GM18858 (cell line): ENCODE results near the gene CNTN1.

ENCODE experiments used
- ATAC-seq: cut with Tn5 transposase; IDR thresholded peaks from one replicate; pipeline ENCODE4 v1.9.1; 2021; ENCODE audit not compliant: unreplicated experiment

CNTN1 gene

DNA sequence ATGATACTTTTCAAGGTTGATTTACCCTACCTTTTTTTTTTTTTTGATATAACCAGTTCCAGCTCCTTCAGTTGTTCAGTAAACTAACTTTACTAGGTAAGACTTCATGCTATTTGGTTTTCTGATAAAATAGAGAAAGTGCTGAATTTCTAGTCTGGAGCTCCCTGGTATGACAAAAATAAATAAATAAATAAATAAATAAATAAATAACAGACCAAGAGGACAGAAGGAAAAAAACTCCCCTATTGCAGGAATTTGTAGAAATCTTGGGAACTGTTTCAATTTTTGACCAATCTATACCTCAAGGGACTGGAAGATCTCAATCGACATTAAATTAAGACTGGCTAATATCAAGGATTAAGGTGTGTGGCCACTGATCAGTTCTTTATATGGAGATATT, 265.2 kb downstream of the CNTN1 start:
- no peak for ATAC-seq

DNA sequence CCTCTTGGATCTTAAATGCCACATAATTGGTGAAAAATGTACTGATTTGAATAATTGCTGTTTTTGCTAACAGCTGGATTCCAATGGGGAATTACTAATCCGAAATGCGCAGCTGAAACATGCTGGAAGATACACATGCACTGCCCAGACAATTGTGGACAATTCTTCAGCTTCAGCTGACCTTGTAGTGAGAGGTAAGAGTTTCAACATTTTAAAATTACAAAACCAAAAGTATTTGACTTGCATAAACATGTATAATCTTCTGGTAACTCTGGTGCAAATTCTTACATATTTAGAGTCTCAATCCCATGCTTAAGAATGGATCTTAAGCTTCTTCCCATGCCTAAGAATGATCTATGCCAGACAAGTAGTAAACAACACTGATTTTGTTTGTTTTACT, 266.8 kb downstream of the CNTN1 start:
- no peak for ATAC-seq

DNA sequence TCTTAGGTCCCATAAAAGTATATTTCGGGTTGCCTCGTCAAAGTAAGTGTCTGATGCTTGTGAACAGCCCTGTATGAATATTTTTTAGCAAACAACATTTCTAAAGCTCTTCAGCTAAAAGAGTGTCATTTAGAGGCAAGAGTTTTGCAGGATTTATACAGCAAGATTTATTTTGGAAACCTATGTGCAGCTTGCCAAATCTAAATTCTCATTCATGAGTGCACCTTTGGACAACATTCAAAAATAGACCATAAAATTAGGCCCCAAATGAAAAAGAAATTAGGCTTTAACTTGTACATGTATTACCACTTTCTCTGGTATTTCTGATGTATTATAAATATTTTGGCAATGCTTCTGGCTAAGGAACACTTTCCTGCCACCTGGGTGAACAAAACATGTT, 271.5 kb downstream of the CNTN1 start:
- no peak for ATAC-seq

DNA sequence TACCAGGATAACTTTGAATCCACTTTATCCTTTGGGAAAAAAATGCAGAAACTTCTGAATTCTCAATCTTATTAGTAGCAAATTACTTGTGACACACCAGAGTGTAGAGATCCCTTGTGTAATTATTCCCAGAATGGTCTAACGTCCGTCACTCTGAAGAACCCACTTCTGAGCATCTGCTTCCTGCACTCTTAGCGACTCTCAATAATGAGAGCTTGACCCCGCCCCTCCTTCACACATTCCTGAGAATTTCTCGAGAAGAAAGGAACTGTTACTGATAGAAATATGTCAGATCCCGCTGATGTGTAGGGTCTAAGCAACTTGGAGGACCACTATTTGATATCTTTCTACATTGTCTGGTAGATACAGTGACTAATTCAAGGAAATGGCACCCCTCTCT, 277.6 kb downstream of the CNTN1 start:
- ATAC-seq, result no peak

DNA sequence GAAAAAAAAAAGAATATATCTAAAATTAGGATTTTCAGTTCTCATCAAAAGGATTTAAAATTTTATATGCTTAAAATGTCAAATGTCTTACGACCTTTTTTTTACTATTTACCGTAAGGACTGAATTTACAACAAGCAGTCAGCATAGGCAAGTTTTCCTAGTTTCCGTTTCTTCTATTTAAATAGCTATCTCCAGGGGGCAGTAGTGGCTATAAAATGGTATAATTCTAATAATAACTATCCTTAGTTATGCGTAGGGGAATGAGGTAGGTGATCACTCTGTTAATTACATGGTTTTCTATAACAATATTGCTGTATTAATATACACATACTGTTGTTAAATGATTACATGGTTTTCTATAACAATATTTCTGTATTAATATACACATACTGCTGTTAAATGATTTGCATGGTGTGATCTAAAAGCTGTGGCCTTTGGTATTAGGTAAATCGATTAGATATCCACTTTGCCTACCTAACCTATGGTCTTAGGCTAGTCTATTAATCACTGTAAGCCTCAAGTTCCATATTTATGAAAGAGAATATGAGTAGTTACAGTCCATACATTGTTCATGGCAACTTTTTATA, 278.2 kb downstream of the CNTN1 start:
- no peak for ATAC-seq

DNA sequence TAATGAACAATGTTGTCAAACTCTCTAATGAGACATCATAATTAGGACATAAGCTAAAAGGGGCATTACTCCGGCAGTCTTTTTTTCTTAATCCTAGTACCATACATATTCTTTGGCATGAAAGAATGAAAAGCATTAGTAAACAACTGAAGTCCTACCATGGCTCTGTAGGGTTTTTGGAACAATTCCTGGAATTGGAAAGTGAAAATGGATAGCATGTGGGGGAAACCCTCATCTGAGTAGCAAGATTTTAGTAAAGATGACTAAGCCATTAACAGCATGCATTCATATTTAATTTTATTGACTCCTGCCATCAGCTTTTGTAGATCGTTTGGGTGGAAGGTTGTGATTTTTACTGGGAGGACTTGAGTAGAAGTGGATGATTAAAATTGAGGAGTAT, 279.7 kb downstream of the CNTN1 start:
- ATAC-seq, result no peak

DNA sequence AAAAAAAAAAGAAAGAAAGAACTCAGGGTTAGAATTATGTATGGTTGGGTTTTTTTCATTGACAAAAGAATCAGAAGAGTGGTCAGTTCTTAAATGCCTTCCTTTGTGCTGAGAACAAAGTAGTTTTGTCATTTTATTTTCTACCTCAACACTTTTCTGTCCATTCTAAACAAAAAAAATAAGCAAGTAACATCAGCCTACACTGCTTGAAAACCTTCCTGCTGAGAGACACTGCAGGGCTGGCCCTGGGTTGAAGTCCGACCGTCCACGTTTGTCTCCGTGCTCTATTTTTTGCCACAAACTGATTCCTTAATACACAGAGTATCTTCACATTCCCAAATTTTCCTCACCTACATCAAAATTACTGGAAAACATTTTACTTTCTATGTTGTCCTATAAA, 284.3 kb downstream of the CNTN1 start:
- ATAC-seq, result no peak

DNA sequence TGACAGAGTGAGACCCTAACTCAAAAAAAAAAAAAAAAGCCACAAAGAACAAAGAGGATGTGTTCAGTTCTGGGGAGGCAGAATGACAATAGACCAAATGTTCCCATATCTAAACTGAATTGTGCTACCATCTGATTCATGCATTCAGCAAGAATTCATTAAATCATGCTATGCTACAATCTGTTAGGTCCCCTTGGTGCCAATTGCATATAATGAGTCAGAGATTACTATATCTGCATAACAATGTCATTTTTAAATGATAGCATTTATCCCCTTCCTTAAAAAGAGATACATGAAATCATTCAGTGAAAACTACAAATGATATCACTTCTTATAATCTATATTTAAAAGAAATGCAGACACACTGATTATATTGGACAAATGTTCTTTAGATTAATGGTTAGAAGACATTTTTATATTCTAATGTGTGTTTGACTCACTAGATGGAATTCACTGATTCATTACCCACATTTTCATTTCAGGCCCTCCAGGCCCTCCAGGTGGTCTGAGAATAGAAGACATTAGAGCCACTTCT, 288.3 kb downstream of the CNTN1 start:
- no peak for ATAC-seq

DNA sequence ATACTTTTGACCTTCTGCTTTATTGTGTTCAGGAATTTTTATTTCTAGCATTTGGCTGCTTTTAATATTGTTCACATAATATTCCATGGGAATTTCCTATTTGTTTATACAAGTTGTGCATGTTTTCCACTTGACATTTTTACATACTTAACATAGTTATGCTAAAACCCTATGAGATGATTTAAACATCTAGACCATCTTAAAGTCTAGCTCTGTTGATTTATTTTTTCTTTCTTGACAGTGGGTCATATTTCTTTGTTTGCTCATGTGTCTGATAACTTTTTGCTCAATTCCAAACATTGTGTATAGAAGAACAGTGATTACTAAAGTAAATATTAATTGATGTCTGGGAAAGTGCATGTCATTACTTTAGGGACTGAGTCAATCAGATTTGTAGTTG, 293.8 kb downstream of the CNTN1 start:
- ATAC-seq, result no peak

DNA sequence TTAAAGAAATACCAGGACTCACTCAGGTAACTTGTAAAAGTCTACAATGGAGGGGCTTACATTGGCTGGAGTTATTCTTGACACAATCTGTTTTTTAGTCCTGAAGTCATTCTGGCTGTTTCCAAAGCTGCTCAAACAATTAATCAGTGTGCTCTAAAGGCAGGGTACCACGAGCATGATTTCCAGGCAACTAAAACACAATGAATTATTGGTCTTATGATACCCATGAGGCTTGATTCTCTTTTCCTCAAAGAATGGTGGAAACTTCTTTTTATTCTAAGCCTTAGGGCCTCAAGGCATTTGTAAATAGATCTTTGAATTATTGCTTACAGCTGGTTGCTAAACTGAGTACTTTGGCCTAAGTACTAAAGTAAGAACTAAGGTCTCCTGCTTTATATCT, 296.1 kb downstream of the CNTN1 start:
- ATAC-seq, result no peak

DNA sequence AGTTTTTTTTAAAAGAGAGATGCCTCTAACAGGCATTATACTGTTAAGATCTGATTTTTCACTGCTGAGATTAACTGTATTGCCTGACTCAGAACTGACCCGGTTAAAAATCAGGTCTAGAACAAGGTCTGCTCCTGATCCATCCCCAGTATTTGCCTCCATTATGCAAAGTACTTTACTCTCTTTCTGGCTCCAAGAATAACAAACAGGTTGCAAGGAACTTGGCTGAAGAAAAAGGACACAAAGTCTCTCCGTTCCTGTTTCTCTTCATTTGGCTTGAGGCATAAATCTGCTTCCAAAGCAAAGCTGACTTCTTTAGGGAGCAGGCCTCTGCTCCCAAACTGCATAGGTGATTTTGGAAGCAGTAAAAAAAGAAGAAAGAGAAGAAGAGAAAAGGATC, 296.6 kb downstream of the CNTN1 start:
- no peak for ATAC-seq

DNA sequence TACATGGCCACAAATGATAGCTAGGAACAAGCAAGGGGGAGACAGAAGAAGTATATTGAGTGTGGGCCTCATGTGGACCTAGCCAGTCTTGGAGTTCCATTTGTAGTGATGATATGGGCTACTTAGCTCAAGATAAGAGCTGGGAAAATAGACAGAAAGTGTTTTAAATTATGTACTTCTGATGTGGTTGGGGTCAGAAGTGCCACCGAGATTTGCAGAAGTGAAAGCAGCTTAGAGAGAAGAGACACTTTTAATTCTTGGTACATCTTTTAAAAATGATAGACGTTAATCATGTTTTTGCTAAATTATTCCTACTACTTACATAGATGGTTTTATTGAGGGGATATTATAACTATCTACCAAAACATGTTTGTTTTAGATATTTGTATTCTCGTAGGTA, 297.5 kb downstream of the CNTN1 start:
- no peak for ATAC-seq

DNA sequence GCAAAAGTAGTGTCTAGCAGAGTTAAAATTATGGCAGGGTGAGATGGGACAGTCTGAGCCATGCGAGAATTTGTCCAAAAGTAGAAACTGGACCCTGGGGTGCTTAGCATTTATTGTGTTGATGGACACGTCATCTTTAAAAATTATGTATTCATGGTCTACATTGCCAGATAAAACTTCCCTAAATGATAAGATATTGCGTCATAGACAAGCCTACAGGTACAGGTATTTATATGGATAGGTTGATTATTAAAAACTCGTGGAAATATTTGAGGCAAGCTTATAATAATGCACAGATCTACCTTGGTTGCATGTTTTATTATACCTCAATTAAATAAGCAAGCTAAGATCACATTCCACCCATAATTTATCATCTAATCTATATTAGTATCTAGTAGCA, 299.9 kb downstream of the CNTN1 start:
- ATAC-seq, result no peak

DNA sequence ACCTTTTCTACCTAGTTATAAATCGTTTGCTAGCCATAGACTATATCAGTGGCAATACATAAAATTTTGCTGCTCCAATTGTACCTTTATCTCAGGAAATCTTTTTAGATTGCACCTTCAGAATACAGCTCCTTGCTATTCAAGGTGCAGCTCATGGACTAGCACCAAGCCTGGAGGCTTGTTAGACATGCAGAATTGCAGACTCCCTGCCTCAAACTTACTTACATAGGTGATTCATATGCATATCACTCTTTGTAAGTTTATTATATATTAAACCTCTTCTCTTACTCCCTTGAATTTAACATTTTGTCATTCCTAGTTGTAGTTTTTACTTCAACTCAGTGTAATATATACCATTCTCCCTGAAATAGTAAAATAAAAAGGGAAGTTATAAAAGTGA, 300.4 kb downstream of the CNTN1 start:
- no peak for ATAC-seq

DNA sequence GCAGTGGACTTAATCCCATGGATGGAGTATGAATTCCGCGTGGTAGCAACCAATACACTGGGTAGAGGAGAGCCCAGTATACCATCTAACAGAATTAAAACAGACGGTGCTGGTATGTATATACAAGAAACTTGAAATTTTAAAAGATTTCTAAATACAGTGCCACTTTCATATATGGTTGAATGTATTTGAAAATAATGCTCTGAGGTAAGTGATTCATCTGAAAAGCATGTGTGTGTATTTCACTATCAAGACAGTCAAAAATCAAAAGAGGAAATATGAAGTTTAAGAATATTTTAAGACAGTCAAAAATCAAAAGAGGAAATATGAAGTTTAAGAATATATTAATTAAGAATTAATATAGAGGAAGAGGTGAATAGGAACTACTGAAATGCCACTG, 300.9 kb downstream of the CNTN1 start:
- no peak for ATAC-seq

DNA sequence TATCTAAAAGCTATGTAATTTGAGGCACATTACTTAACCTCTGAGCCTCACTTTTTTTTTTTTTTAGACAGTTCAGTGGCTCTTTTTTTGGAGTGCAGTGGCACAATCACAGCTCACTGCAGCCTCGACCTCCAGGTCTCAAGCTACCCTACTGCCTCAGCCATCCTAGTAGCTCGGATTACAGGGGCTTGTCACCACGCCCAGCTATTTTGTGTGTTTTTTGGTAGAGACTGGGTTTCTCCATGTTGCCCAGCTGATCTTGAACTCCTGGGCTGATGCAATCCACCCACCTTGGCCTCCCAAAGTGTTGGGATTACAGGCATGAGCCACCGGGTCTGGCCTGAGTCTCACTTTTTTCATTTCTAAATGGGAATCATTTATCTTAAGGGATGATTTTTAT, 303.9 kb downstream of the CNTN1 start:
- no peak for ATAC-seq

DNA sequence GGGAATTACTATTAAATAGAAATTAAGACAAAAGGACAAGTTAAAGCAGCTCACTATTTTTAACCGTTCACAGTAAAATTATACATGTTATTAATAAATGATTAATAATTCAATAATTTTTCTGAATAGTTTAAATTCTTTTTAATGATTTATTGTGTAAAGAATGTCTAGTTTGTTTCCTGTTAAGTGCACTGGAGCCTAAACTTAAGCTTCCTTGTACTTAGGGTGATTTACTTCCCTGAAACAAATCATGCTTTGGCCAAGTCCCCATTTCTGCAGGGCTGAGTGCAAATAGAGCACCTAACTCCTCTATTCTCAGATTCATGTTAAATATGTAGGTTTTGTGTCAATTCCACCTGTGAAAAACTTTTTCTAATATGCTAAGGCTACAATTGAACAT, 307.0 kb downstream of the CNTN1 start:
- ATAC-seq, result no peak

DNA sequence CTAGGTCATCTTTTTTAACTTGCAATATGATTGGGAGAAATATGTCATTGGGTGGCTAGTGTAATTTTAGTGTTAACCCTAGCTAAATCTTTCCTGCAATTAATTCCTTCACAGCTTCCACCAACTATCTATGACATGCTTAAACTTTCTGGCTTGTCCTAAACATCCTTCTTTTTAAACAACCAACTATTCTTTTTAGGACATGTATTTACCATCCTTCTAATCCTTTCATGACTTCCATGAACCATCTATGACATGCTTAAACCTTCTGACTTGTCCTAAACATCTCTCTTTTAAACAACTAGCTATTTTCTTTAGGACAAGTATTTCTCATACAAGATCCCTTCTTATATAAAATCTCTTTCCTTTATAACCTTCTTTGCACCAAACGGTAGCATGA, 316.2 kb downstream of the CNTN1 start:
- ATAC-seq, result no peak

DNA sequence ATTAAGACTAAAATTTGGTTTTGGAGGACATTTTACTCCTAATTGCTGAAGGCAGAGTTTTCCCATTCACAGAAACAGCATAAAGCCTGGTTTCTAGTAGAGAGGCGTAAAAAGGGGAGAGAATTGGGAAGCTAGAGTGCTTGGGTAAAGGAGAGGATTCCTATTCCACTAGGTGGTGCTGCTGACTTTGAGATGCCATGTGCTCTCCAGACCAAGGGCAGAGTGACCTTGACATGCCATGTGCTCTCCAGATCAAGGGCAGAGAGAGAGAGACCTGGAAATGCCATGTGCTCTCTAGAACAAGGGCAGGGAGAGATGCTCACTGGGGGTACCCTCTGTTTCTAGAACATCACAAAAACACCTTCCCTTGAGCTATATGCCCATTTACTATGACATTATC, 319.7 kb downstream of the CNTN1 start:
- no peak for ATAC-seq

DNA sequence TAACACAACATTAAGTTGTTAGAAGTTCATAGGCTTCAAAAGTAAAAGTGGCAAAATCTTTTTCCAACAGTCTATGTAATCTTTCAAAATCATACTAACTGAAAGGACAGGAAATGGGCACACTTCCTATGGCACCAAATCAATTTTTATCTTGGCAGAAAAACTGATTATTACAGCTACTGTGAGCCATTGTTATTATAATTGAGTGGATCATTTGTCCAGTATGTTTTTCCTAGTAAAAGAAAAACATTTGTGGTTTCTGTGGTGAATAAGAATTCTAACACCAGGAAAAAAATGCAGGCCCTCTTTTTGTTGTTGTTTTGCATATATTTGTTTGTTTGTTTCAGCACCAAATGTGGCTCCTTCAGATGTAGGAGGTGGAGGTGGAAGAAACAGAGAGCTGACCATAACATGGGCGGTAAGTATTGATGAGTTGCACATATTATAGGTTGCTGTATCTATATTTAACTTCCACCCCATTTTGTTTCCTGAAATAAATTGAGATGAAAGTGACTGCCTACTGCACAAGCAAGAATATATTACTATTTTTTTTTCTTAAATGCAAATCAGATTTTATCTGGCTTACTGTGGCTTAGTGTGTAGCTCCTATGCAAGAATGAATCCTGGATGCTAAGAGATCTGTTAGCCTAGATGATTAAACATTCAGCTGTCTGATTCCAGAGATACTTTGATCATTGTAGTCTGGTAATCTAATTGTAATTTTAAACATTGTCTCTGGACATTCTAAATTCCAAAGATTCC, 321.8 kb downstream of the CNTN1 start:
- ATAC-seq, result no peak

DNA sequence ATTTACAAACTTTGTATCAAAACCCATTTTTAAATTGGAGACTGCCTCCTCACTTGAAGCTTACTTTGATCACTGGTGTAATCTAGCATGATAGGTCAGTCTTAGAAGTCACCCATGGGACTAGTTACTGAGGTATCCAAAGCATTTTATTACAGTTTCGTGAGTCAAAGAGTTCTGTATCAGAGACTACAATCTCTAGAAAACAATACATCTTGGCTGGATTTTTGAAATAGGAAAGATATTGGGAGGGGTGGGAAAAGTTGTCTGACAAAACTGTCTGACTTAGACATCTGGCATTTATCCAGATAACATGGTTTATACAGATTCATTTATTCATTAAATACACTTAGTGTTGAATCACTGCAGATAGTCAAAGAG, 322.4 kb downstream of the CNTN1 start:
- ATAC-seq, result no peak

DNA sequence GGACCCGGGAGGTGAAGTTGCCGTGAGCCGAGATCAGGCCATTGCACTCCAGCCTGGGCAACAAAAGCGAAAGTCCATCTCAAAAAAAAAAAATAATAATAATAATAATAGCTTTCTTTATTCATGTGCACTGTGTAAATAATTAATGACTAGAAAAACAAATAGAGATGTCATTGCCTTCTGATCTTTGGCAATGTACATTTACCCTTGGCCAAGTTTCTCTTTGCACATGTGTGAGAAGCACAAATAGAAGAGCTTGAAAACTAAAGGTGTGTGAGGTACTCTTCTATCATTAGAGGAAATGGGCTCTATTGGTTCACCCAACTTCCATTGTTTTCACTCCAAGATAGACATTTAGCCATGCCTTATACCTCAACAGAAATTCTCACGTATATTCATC, 325.8 kb downstream of the CNTN1 start:
- ATAC-seq, result no peak

DNA sequence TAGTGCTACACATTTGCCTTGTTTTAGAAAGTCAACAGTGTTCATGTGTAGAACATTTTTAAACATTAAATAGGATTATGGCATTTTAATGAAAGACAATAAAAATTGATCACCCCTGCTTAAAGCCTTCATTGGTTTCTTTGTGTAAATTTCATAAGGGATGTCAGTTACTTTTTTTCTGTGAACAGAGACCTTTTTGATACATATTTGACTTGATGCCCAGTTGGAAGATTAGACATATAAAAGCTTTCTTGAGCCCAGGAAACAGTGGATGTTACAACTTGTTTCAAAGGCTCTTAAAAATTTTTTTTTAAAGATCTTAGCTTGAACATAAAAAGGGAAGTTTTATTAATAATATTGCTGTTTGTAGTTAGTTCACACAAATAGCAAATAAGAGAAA, 327.2 kb downstream of the CNTN1 start:
- ATAC-seq, result no peak
